Loucy (cell line): ENCODE results near the gene CEP55.

Experiments used
- H2AFZ ChIP-seq: fragments of 200-600 bp; sonication (generic); 2 replicates; pipeline ENCODE4 v1.6.0; 2016; ENCODE audit warnings: antibody characterized with exemption, mild to moderate bottlenecking, low read length, moderate library complexity
- H3F3A ChIP-seq: fragments of 200-600 bp; 2 replicates; pipeline ENCODE4 v1.6.0; 2016; ENCODE audit warnings: antibody characterized with exemption, low read depth, mild to moderate bottlenecking
- H3K27me3 ChIP-seq: fragments of 200-600 bp; sonication (generic); 2 replicates; pipeline ENCODE4 v1.6.1; 2014; ENCODE audit warnings: low read length, mild to moderate bottlenecking; ENCODE audit not compliant: insufficient read depth, poor library complexity, severe bottlenecking
- H3K36me3 ChIP-seq: fragments of 200-600 bp; sonication (generic); 2 replicates; pipeline ENCODE4 v1.6.1; 2016; ENCODE audit warnings: low read length; ENCODE audit not compliant: insufficient read depth
- H3K4me1 ChIP-seq: fragments of 200-600 bp; sonication (generic); 2 replicates; pipeline ENCODE4 v1.5.1; 2014; ENCODE audit warnings: low read length, mild to moderate bottlenecking; ENCODE audit not compliant: insufficient read depth, poor library complexity, severe bottlenecking
- H3K4me2 ChIP-seq: fragments of 200-600 bp; sonication (generic); 2 replicates; pipeline ENCODE4 v1.6.0; 2014; ENCODE audit warnings: antibody characterized with exemption, low read length, low read depth, mild to moderate bottlenecking; ENCODE audit not compliant: poor library complexity, severe bottlenecking
- H3K4me3 ChIP-seq: fragments of 200-600 bp; sonication (generic); 2 replicates; pipeline ENCODE4 v1.5.1; 2014; ENCODE audit warnings: low read length, mild to moderate bottlenecking, mixed read lengths; ENCODE audit not compliant: poor library complexity, severe bottlenecking
- H3K79me2 ChIP-seq: fragments of 200-600 bp; sonication (generic); 2 replicates; pipeline ENCODE4 v1.6.1; 2014; ENCODE audit warnings: low read length; ENCODE audit not compliant: insufficient read depth
- H3K9ac ChIP-seq: fragments of 200-600 bp; sonication (generic); 2 replicates; pipeline ENCODE4 v1.6.0; 2014; ENCODE audit warnings: mild to moderate bottlenecking, low read depth, low read length, moderate library complexity; ENCODE audit not compliant: poor library complexity, severe bottlenecking
- H3K9me2 ChIP-seq: fragments of 200-600 bp; sonication (generic); replicated peaks from 2 replicates; pipeline ENCODE4 v1.6.1; 2016; ENCODE audit warnings: low read depth, low read length, mixed read lengths
- H3K9me3 ChIP-seq: fragments of 200-600 bp; sonication (generic); 2 replicates; pipeline ENCODE4 v1.6.1; 2014; ENCODE audit warnings: mild to moderate bottlenecking, antibody characterized with exemption, low read length, low read depth; ENCODE audit not compliant: insufficient read depth
- H4K20me1 ChIP-seq: fragments of 200-600 bp; sonication (generic); 2 replicates; pipeline ENCODE4 v1.6.0; 2014; ENCODE audit warnings: antibody characterized with exemption, low read length, mild to moderate bottlenecking; ENCODE audit not compliant: insufficient read depth, poor library complexity, severe bottlenecking
- EZH2phosphoT487 ChIP-seq: fragments of 200-600 bp; IDR thresholded peaks from 2 replicates; pipeline ENCODE4 v1.6.1; 2018; ENCODE audit warnings: antibody characterized with exemption, mild to moderate bottlenecking, moderate library complexity, borderline replicate concordance
- TF ChIP-seq, protein P1 (sequence below): fragments of 200-600 bp; sonication (generic); conservative IDR thresholded peaks from 2 replicates; pipeline ENCODE4 v1.5.1; 2014; ENCODE audit warnings: mild to moderate bottlenecking, antibody characterized with exemption, low read length

The CEP55 gene

DNA sequence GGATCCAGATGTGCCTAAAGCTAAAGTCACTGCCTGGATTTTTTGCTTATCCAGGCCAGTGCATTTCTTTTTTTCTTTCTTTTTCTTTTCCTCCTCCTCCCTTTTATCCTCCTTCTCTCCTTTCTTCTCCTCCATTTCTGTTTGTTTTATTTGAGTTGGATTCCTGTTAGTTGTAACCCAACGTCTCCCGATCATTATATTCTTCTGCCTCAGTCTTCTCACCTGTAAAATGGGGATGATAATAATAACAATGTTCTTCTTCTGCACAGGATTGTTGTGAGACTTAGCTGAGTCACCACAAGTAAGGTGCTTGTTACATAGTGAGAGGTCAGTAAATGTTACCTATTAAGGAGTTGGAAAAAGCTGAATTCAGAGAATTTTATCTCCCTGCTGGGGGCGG, 56.4 kb downstream of the CEP55 start:
- Histone ChIP-seq H4K20me1 (no peaks in the 10 kb centered on the region), H3K9me2 (no peaks in the 10 kb centered on the region), H3K79me2 (no peaks in the 10 kb centered on the region), H3K9me3 (no peaks in the 10 kb centered on the region), H3K4me3 (no peak overlapping the region), H3K4me2 (no peak overlapping the region), H3F3A (no peaks in the 10 kb centered on the region), H3K27me3 (no peaks in the 10 kb centered on the region), H3K4me1 (no peaks in the 10 kb centered on the region), H3K9ac (no peak overlapping the region), H2AFZ (no peak overlapping the region), H3K36me3 (no peaks in the 10 kb centered on the region)
- TF ChIP-seq, protein P1, sequence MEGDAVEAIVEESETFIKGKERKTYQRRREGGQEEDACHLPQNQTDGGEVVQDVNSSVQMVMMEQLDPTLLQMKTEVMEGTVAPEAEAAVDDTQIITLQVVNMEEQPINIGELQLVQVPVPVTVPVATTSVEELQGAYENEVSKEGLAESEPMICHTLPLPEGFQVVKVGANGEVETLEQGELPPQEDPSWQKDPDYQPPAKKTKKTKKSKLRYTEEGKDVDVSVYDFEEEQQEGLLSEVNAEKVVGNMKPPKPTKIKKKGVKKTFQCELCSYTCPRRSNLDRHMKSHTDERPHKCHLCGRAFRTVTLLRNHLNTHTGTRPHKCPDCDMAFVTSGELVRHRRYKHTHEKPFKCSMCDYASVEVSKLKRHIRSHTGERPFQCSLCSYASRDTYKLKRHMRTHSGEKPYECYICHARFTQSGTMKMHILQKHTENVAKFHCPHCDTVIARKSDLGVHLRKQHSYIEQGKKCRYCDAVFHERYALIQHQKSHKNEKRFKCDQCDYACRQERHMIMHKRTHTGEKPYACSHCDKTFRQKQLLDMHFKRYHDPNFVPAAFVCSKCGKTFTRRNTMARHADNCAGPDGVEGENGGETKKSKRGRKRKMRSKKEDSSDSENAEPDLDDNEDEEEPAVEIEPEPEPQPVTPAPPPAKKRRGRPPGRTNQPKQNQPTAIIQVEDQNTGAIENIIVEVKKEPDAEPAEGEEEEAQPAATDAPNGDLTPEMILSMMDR, result no peak
- TF ChIP-seq EZH2phosphoT487, result no peak

DNA sequence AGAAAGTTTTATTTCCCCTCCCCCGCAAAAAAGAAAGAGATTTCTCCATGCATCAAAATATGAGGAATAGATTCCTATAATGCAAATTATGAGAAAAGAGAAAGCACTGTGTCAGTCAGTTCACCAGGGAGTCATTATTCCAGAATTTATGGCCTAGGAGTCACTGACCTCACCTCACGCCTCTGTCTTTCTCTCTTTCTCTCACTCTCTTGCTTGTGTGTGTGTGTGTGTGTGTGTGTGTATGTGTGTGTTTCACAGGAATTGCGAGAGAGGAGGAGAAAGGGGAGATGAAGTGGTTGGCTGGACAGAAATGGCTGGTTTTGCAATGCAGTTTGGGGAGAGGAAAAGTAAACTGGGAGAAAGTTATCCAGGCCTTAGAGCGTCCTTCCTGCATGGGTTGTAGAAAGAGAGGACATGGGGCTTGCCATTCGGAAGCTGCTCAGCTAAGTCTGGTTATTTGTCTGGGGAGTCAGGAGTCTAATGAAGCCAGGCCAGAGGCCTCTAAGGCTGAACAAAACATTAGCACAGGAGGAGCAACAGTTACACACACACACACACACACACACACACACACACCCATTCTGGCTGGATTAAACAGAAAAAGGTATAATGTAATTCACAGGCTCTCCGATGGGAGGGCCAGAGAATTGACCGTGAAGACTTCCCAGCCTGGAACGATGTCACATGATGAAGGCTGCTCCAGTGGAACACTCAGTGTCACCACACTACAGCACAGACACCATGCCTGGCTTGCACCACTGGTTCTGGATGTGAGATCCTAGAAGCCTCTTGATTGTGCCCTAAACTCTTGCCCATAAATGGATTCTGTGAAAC, 57.3 kb downstream of the CEP55 start:
- no peaks in the 10 kb centered on the region for H3F3A ChIP-seq
- H3K4me1 ChIP-seq, result no peaks in the 10 kb centered on the region
- H3K9me3 ChIP-seq, result no peaks in the 10 kb centered on the region
- no peaks in the 10 kb centered on the region for H3K36me3 ChIP-seq
- H3K4me2 ChIP-seq, result no peak overlapping the region
- H4K20me1 ChIP-seq, result no peaks in the 10 kb centered on the region
- TF ChIP-seq EZH2phosphoT487, result no peak
- TF ChIP-seq, protein P1, result no peak
- no peaks in the 10 kb centered on the region for H3K27me3 ChIP-seq
- H3K9ac ChIP-seq, result no peak overlapping the region
- H2AFZ ChIP-seq, result no peak overlapping the region
- H3K4me3 ChIP-seq, result no peak overlapping the region
- no peaks in the 10 kb centered on the region for H3K9me2 ChIP-seq
- H3K79me2 ChIP-seq, result no peaks in the 10 kb centered on the region

DNA sequence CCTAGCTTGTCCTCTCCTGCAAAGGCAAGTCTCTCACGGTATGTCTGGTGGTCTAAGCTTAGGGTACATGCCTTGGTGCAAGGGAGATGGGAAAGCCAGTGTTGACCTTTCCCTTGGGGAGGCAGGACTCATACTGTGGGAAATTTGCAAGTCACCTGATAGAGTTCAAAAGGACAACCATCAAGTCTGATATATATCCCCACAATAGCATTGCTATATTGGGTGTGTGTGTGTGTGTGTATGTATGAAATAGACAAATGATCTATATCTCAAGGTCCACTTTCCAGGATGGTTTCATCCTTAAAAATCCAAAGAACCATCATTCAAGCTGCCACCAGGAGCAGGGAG, 57.9 kb downstream of the CEP55 start:
- H3K9ac ChIP-seq, result no peak overlapping the region
- no peaks in the 10 kb centered on the region for H3K79me2 ChIP-seq
- no peaks in the 10 kb centered on the region for H3F3A ChIP-seq
- no peak overlapping the region for H2AFZ ChIP-seq
- H4K20me1 ChIP-seq, result no peaks in the 10 kb centered on the region
- no peaks in the 10 kb centered on the region for H3K4me1 ChIP-seq
- TF ChIP-seq, protein P1, result no peak
- TF ChIP-seq EZH2phosphoT487, result no peak
- H3K36me3 ChIP-seq, result no peaks in the 10 kb centered on the region
- no peaks in the 10 kb centered on the region for H3K27me3 ChIP-seq
- no peaks in the 10 kb centered on the region for H3K9me2 ChIP-seq
- no peak overlapping the region for H3K4me2 ChIP-seq
- H3K9me3 ChIP-seq, result no peaks in the 10 kb centered on the region
- no peak overlapping the region for H3K4me3 ChIP-seq
